ENCODE data around the gene GSG1L.

Gene GSG1L

DNA sequence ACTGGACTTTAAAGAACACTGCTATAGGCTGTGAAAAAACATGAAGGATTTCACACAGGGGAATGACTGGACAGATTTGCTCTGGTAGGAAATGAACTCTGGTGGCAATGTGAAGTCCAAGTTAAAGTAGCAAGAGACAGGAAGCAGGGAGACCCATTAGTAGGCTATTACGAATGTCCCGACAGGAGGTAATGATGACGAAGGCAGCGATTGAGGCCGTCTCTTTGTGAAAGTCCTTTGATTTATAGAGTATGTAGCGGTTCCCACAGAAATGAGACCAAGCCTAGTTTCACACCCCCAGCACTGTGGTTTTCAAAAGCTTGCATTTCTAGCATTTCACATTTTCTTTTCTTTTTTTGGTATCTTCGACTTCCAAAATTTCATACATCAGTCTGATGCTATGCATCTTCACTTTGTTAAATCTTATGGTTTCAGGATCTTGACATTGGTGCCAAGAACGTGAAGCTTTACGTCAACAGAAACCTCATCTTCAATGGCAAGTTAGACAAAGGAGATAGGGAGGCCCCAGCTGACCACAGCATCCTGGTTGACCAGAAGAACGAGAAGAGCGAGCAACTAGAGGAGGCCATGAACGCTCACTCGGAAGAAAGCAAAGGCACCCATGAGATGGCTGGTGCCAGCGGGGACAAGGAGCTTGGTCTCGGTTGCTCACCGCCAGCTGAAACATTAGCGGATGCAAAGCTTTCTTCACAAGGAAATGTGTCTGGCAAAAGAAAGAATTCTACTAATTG, 323.7 kb downstream of the GSG1L start:
- TF ChIP-seq, protein P1, sequence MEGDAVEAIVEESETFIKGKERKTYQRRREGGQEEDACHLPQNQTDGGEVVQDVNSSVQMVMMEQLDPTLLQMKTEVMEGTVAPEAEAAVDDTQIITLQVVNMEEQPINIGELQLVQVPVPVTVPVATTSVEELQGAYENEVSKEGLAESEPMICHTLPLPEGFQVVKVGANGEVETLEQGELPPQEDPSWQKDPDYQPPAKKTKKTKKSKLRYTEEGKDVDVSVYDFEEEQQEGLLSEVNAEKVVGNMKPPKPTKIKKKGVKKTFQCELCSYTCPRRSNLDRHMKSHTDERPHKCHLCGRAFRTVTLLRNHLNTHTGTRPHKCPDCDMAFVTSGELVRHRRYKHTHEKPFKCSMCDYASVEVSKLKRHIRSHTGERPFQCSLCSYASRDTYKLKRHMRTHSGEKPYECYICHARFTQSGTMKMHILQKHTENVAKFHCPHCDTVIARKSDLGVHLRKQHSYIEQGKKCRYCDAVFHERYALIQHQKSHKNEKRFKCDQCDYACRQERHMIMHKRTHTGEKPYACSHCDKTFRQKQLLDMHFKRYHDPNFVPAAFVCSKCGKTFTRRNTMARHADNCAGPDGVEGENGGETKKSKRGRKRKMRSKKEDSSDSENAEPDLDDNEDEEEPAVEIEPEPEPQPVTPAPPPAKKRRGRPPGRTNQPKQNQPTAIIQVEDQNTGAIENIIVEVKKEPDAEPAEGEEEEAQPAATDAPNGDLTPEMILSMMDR (IDR thresholded peaks at IDR 0.05; ENCODE audit: low read depth, low read length): no peak
- DNase-seq (ENCODE audit: extremely low read depth, low read depth): no peak

DNA sequence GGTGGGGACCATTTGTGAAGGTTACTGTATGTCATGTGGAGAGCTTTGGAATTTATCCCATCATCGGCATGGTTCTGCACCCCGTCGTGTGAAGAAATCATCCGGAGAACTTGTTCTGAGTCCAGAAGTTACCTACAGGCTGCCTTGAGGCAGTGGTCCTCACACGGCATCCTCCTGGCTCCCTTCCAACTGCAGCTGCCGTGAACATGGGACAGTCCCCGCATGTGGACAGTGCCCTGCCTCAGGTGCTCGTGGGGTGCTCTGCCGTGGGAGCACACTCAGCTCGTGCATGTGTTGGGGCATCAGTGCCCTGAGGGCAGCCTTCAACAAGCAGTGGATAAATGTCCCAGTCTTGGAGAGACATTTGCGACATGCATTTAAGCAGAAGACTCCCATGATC, 324.9 kb downstream of the GSG1L start:
- no peak for DNase-seq (ENCODE audit: extremely low read depth, low read depth)
- TF ChIP-seq, protein P1 (IDR thresholded peaks at IDR 0.05; ENCODE audit: low read depth, low read length): no peak

Measured in AG09319 (cell line).